AG09309 (cell line): ENCODE results near the gene MND1.

Experiments
- DNase-seq: peaks from one replicate; pipeline ENCODE4 v3.0.0-alpha.2; 2010; ENCODE audit warnings: low read depth
- H3K4me3 ChIP-seq: 2 replicates; pipeline ENCODE4 v1.5.1; 2011; ENCODE audit warnings: mild to moderate bottlenecking, low read depth, low read length, moderate library complexity; ENCODE audit not compliant: control insufficient read depth
- CTCF ChIP-seq: IDR thresholded peaks from 2 replicates; pipeline ENCODE4 v1.5.1; 2011; ENCODE audit warnings: mild to moderate bottlenecking, low read depth, low read length, inconsistent platforms; ENCODE audit not compliant: insufficient read depth, control insufficient read depth; ENCODE audit errors: missing control alignments

The MND1 gene

GRCh38 chr4:153375303-153375702 is 30.8 kb downstream of the MND1 start:
- TF ChIP-seq CTCF, result no peak
- no peak for DNase-seq
- H3K4me3 ChIP-seq, result no peak overlapping the region

GRCh38 chr4:153383131-153383530 is 38.6 kb downstream of the MND1 start:
- no peak for TF ChIP-seq CTCF
- DNase-seq, result no peak
- no peak overlapping the region for H3K4me3 ChIP-seq

GRCh38 chr4:153384160-153384559 is 39.7 kb downstream of the MND1 start:
- no peak overlapping the region for H3K4me3 ChIP-seq
- no peak for TF ChIP-seq CTCF
- no peak for DNase-seq

- no peak for DNase-seq
- H3K4me3 ChIP-seq, result no peak overlapping the region
- TF ChIP-seq CTCF, result no peak
Observed at GRCh38 chr4:153385784-153386183, 41.3 kb downstream of the MND1 start.

GRCh38 chr4:153387981-153388380 is 43.5 kb downstream of the MND1 start:
- TF ChIP-seq CTCF, result no peak
- no peak for DNase-seq
- no peak overlapping the region for H3K4me3 ChIP-seq

GRCh38 chr4:153393397-153393796 is 48.9 kb downstream of the MND1 start:
- TF ChIP-seq CTCF, result no peak
- no peak overlapping the region for H3K4me3 ChIP-seq
- DNase-seq, result no peak

- no peak for DNase-seq
- no peak overlapping the region for H3K4me3 ChIP-seq
- no peak for TF ChIP-seq CTCF
Observed at GRCh38 chr4:153394945-153395344, 50.5 kb downstream of the MND1 start.
